GM19452 (cell line): ENCODE data around the gene KCNJ9.

Experiments
- ATAC-seq: cut with Tn5 transposase; IDR thresholded peaks from one replicate; pipeline ENCODE4 v1.9.1; 2021; ENCODE audit not compliant: unreplicated experiment

The KCNJ9 gene

GRCh38 chr1:160086456-160086892 is 5.1 kb downstream of the KCNJ9 start:
- ATAC-seq, result no peak

- no peak for ATAC-seq
These were observed 5.9 kb downstream of the KCNJ9 start for GRCh38 chr1:160087118-160087662.

GRCh38 chr1:160089883-160090282 is 8.5 kb downstream of the KCNJ9 start:
- ATAC-seq, result no peak

- ATAC-seq, result no peak
These were observed 9.4 kb downstream of the KCNJ9 start for GRCh38 chr1:160090760-160091159.

GRCh38 chr1:160091666-160092223 is 10.4 kb downstream of the KCNJ9 start:
- no peak for ATAC-seq

GRCh38 chr1:160092366-160093068 is 11.2 kb downstream of the KCNJ9 start:
- no peak for ATAC-seq

- ATAC-seq, result no peak
These were observed 11.7 kb downstream of the KCNJ9 start for GRCh38 chr1:160093069-160093395.

GRCh38 chr1:160093624-160094290 is 12.4 kb downstream of the KCNJ9 start:
- no peak for ATAC-seq

GRCh38 chr1:160094291-160094625 is 12.9 kb downstream of the KCNJ9 start:
- ATAC-seq, result no peak

GRCh38 chr1:160094806-160095205 is 13.5 kb downstream of the KCNJ9 start:
- no peak for ATAC-seq

GRCh38 chr1:160095382-160096105 is 14.2 kb downstream of the KCNJ9 start:
- ATAC-seq, result no peak

GRCh38 chr1:160096274-160097116 is 15.2 kb downstream of the KCNJ9 start:
- no peak for ATAC-seq

GRCh38 chr1:160097151-160097910 is 16.0 kb downstream of the KCNJ9 start:
- no peak for ATAC-seq

- ATAC-seq, result peak; percentile 48
These were observed 16.8 kb downstream of the KCNJ9 start, which contains the start of gene IGSF8 for GRCh38 chr1:160097911-160098851. Gene IGSF8 (minus strand): TSS chr1:160098619. CDS start chr1:160098472, 147 bp downstream.

GRCh38 chr1:160098852-160099561 is 17.7 kb downstream of the KCNJ9 start:
- ATAC-seq, result peak; percentile 82

GRCh38 chr1:160099716-160100375 is 18.5 kb downstream of the KCNJ9 start:
- ATAC-seq, result no peak

GRCh38 chr1:160101037-160101716 is 19.8 kb downstream of the KCNJ9 start:
- peak; percentile 31 for ATAC-seq
